Stimulated activated effector memory CD8-positive, alpha-beta T cell treated with anti-CD3 and anti-CD28 coated beads, Interleukin-12 subunit alpha, Interleukin-12 subunit beta, amount 100 ng/mL, for 72 hours (primary cell): ENCODE results near the gene OR4N5.
"Not testable (repeated sequence)": the region's sequence is repeated elsewhere in the genome, so short reads cannot be mapped to it uniquely, and the experiment has no call there.

ENCODE experiments used
- ATAC-seq: fragments of 150-1000 bp; cut with Tn5 transposase; 2 replicates; pipeline ENCODE4 v1.10.0; 2021
- DNase-seq, 2 donors: peaks; one replicate each; pipeline ENCODE4 v3.0.0; 2021 to 2022; ENCODE audit warnings: low spot score in 2 of 2
- H3K27ac Mint-ChIP-seq: one replicate; pipeline ENCODE4 v1.8.0; 2022; ENCODE audit warnings: mild to moderate bottlenecking, mixed read lengths
- H3K36me3 Mint-ChIP-seq: one replicate; pipeline ENCODE4 v1.8.0; 2022; ENCODE audit warnings: mild to moderate bottlenecking, mixed read lengths
- H3K4me1 Mint-ChIP-seq: one replicate; pipeline ENCODE4 v1.8.0; 2022; ENCODE audit warnings: mixed read lengths
- H3K4me3 Mint-ChIP-seq: one replicate; pipeline ENCODE4 v1.8.0; 2022; ENCODE audit warnings: mild to moderate bottlenecking, mixed read lengths
- H3K9me3 Mint-ChIP-seq: one replicate; pipeline ENCODE4 v1.8.0; 2022; ENCODE audit warnings: mixed read lengths

OR4N5 gene

GRCh38 chr14:20138520-20138919, at the start of gene OR4N5:
Gene OR4N5, plus strand, starts transcription at chr14:20138820. Its CDS starts 4,916 bp downstream, at chr14:20143736.
- ATAC-seq (no peak), DNase-seq (no peak)
- Mint-ChIP-seq H3K4me3 (no peak within 1 kb of the TSS), H3K36me3 (no peaks in the 10 kb centered on the region), H3K4me1 (no peaks in the 10 kb centered on the region), H3K27ac (no peak within 1 kb of the TSS), H3K9me3 (no peaks in the 10 kb centered on the region)

- no peak for DNase-seq
- no peaks in the 10 kb centered on the region for H3K4me1 Mint-ChIP-seq
- H3K4me3 Mint-ChIP-seq = no peak overlapping the region
- no peak overlapping the region for H3K27ac Mint-ChIP-seq
- H3K36me3 Mint-ChIP-seq = no peaks in the 10 kb centered on the region
- no peaks in the 10 kb centered on the region for H3K9me3 Mint-ChIP-seq
- no peak for ATAC-seq
These were observed 46.6 kb upstream of the OR4N5 start for GRCh38 chr14:20092050-20092449.

DNA sequence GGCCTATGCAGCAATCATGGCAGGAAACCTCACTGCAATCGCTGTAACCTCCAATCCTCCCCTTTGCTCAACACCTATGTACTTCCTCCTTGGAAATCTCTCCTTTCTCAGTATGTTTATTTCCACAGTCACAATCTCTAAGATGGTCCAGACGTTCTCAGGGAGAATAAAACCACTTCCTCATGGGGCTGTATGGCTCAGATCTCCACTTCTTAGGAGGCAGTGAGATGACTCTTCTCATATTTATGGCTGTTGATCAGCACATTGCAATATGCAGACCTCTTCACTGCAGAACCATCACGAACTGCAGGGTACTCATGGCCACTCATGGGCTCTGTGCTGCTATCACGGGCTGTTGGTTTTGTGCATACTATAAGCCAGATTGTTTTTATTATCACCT, 45.2 kb upstream of the OR4N5 start:
- DNase-seq = no peak
- Mint-ChIP-seq H3K36me3 (no peaks in the 10 kb centered on the region), H3K4me1 (no peaks in the 10 kb centered on the region), H3K27ac (no peak overlapping the region), H3K9me3 (no peaks in the 10 kb centered on the region), H3K4me3 (no peak overlapping the region)
- ATAC-seq = no peak

DNA sequence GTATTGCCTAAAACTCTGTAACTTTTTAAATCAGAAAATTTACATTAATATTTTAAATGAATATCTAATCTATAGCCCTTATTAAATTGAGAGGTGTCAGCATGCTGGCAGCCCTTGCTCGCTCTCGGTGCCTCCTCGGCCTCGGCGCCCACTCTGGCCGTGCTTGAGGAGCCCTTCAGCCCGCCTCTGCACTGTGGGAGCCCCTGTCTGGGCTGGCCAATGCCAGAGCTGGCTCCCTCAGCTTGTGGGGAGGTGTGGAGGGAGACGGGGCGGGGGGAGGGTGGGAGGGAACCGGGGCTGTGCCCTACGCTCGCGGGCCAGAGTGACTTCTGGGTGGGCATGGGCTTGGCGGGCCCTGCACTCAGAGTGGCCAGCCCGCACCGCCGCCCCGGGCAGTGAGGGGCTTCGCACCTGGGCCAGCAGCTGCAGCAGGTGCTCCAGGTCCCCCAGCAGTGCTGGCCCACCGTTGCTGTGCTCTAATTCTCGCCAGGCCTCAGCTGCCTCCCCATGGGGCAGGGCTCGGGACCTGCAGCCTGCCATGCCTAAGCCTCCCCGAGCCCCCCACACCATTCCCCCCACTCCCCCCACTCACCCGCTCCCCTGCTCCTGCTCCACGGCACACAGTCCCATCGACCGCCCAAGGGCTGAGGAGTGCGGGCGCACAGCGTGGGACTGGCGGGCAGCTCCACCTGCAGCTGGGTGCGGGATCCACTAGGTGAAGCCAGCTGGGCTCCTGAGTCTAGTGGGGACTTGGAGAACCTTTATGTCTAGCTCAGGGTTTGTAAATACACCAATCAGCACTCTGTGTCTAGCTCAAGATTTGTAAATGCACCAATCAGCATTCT, 39.5 kb upstream of the OR4N5 start:
- not testable (repeated sequence) for H3K9me3 Mint-ChIP-seq, H3K36me3 Mint-ChIP-seq, H3K27ac Mint-ChIP-seq, DNase-seq, ATAC-seq, H3K4me3 Mint-ChIP-seq, H3K4me1 Mint-ChIP-seq

DNA sequence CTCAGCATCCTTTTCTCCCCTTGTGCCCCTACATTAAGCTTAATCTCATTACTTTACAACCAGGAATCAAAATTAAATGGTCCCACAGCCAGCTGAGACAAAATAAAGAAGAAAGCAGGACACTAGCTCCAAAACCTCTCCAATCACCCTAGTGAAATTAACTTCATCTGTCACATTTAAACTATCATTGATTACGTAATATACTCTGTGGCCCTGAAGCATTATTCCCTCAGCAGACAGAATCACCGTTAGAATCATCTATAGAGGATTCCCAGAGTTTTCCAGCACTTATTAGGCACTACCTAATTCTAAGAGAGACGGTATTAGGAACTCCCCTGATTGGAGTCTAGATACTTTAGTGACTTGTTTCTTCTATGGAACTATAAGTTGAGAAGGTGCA, 28.2 kb upstream of the OR4N5 start, which contains the start of gene OR4K17:
TSS of gene OR4K17 (plus strand) at position 302 of the 400 bp plus-strand sequence. CDS start 6,761 bp downstream, outside the sequence.
- ATAC-seq (no peak), DNase-seq (no peak)
- H3K4me1 Mint-ChIP-seq = no peaks in the 10 kb centered on the region
- H3K4me3 Mint-ChIP-seq = no peak within 1 kb of the TSS
- H3K36me3 Mint-ChIP-seq = no peaks in the 10 kb centered on the region
- no peak within 1 kb of the TSS for H3K27ac Mint-ChIP-seq
- H3K9me3 Mint-ChIP-seq = no peaks in the 10 kb centered on the region

DNA sequence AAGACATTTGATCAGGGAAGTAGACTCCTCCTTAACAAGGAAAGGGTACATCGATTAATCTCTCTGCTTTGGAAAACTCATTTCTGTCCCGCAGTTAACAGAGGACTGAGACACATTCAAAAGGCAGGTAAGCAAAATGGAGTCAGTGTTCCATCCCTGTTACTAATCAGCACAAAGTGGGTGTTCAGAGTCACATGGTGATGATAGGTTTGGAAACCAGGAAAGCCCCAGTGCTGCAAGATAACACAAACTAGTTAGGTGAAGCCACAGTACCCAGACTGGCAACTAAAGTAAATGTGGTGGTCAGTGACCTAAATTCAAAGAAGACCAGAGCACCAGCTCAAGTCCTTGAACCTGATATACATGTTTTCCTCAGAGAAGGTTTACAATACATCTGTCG, 26.3 kb upstream of the OR4N5 start:
- H3K27ac Mint-ChIP-seq = no peak overlapping the region
- H3K4me3 Mint-ChIP-seq = no peak overlapping the region
- no peaks in the 10 kb centered on the region for H3K36me3 Mint-ChIP-seq
- no peaks in the 10 kb centered on the region for H3K4me1 Mint-ChIP-seq
- no peaks in the 10 kb centered on the region for H3K9me3 Mint-ChIP-seq
- DNase-seq (no peak), ATAC-seq (no peak)

GRCh38 chr14:20116748-20117147, 21.9 kb upstream of the OR4N5 start:
- Mint-ChIP-seq H3K4me3 (no peak overlapping the region), H3K36me3 (no peaks in the 10 kb centered on the region), H3K4me1 (no peaks in the 10 kb centered on the region), H3K27ac (no peak overlapping the region), H3K9me3 (peaks cover 19% of the 10 kb centered on the region)
- no peak for DNase-seq
- no peak for ATAC-seq

GRCh38 chr14:20118795-20119194, 19.8 kb upstream of the OR4N5 start:
- H3K4me3 Mint-ChIP-seq = no peak overlapping the region
- H3K4me1 Mint-ChIP-seq = no peaks in the 10 kb centered on the region
- H3K36me3 Mint-ChIP-seq = no peaks in the 10 kb centered on the region
- ATAC-seq (no peak), DNase-seq (no peak)
- H3K9me3 Mint-ChIP-seq = peaks cover 19% of the 10 kb centered on the region
- no peak overlapping the region for H3K27ac Mint-ChIP-seq

DNA sequence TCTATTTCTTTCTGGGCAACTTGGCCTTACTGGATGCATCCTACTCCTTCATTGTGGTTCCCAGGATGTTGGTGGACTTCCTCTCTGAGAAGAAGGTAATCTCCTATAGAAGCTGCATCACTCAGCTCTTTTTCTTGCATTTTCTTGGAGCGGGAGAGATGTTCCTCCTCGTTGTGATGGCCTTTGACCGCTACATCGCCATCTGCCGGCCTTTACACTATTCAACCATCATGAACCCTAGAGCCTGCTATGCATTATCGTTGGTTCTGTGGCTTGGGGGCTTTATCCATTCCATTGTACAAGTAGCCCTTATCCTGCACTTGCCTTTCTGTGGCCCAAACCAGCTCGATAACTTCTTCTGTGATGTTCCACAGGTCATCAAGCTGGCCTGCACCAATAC, 5.3 kb downstream of the OR4N5 start:
- Mint-ChIP-seq H3K36me3 (no peaks in the 10 kb centered on the region), H3K4me3 (no peak overlapping the region), H3K27ac (no peak overlapping the region), H3K9me3 (peaks cover 3% of the 10 kb centered on the region), H3K4me1 (no peaks in the 10 kb centered on the region)
- DNase-seq (no peak), ATAC-seq (no peak)

DNA sequence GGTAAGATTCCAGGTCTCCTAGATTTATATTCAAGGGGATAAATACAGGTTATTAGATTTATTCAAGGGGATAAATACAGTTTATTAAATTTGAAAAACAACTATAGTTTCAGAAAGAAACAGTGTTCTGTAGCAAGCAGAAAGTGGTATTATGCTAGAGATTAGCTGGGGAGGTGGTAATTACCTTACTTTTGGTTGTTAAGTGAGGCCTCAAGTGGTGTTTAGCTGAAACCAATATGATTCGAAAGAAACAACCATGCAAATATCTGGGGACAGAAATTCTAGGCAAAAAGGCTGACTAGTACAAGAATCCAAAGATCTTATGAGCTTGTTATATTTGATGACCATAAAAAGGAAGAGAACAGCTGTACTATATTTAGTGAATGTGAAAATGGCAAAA, 6.2 kb downstream of the OR4N5 start:
- Mint-ChIP-seq H3K4me3 (no peak overlapping the region), H3K36me3 (no peaks in the 10 kb centered on the region), H3K27ac (no peak overlapping the region), H3K9me3 (peaks cover 3% of the 10 kb centered on the region), H3K4me1 (no peaks in the 10 kb centered on the region)
- DNase-seq (no peak), ATAC-seq (no peak)

GRCh38 chr14:20164462-20164861, 25.8 kb downstream of the OR4N5 start:
- no peaks in the 10 kb centered on the region for H3K36me3 Mint-ChIP-seq
- peaks cover 22% of the 10 kb centered on the region for H3K9me3 Mint-ChIP-seq
- DNase-seq (no peak), ATAC-seq (no peak)
- no peak overlapping the region for H3K27ac Mint-ChIP-seq
- H3K4me1 Mint-ChIP-seq = no peaks in the 10 kb centered on the region
- no peak overlapping the region for H3K4me3 Mint-ChIP-seq

- Mint-ChIP-seq H3K9me3 (peaks cover 22% of the 10 kb centered on the region), H3K4me3 (no peak overlapping the region), H3K4me1 (no peaks in the 10 kb centered on the region), H3K27ac (no peak overlapping the region), H3K36me3 (no peaks in the 10 kb centered on the region)
- ATAC-seq = no peak
- no peak for DNase-seq
These were observed 28.5 kb downstream of the OR4N5 start for GRCh38 chr14:20167091-20167490.

DNA sequence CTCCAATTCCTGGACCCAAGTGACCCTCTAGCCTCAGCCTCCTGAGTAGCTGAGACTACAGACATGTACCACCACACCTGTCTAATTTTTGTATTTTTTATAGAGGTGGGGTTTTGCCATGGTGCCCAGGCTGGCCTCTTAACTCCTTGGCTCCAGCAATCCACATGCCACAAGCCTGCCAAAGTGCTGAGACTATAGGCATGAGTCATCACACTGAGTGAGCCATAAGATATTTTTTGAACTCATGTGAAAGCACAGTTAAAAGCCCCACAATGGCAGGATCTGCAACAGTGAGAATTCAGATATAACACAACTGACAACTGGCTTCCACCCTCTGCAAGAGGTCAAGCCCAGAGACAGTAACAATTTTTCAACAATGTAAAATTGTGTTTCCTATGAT, 31.2 kb downstream of the OR4N5 start:
- not testable (repeated sequence) for H3K9me3 Mint-ChIP-seq, H3K36me3 Mint-ChIP-seq, H3K27ac Mint-ChIP-seq, H3K4me1 Mint-ChIP-seq, DNase-seq, H3K4me3 Mint-ChIP-seq, ATAC-seq

DNA sequence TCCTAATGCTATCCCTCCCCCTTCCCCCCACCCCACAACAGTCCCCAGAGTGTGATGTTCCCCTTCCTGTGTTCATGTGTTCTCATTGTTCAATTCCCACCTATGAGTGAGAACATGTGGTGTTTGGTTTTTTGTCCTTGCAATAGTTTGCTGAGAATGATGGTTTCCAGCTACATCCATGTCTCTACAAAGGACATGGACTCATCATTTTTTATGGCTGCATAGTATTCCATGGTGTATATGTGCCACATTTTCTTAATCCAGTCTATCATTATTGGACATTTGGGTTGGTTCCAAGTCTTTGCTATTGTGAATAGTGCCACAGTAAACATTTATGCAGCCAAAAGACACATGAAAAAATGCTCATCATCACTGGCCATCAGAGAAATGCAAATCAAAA, 35.6 kb downstream of the OR4N5 start:
- not testable (repeated sequence) for H3K4me3 Mint-ChIP-seq, DNase-seq, H3K36me3 Mint-ChIP-seq, H3K4me1 Mint-ChIP-seq, ATAC-seq, H3K27ac Mint-ChIP-seq, H3K9me3 Mint-ChIP-seq

GRCh38 chr14:20176330-20176729, 37.7 kb downstream of the OR4N5 start:
- no peak for ATAC-seq
- no peaks in the 10 kb centered on the region for H3K36me3 Mint-ChIP-seq
- no peaks in the 10 kb centered on the region for H3K9me3 Mint-ChIP-seq
- no peaks in the 10 kb centered on the region for H3K4me1 Mint-ChIP-seq
- DNase-seq = no peak
- H3K27ac Mint-ChIP-seq = no peak overlapping the region
- no peak overlapping the region for H3K4me3 Mint-ChIP-seq

- no peak for ATAC-seq
- no peaks in the 10 kb centered on the region for H3K36me3 Mint-ChIP-seq
- H3K27ac Mint-ChIP-seq = no peak overlapping the region
- DNase-seq = no peak
- H3K4me1 Mint-ChIP-seq = no peaks in the 10 kb centered on the region
- no peak overlapping the region for H3K4me3 Mint-ChIP-seq
- H3K9me3 Mint-ChIP-seq = no peaks in the 10 kb centered on the region
These were observed 38.9 kb downstream of the OR4N5 start for GRCh38 chr14:20177433-20177974.
